ENCODE data around the gene PYGL. TPM values are rescaled to one million over a fixed set of nuclear protein-coding genes. Genes with fewer than 3 reads are reported as not detected.

PYGL gene
- total RNA-seq, 1 donor from 2014 or later: 5.8 TPM

- DNase-seq: no peak
- peaks cover 7% of the 10 kb centered on the region for H3K4me1 ChIP-seq
- H3K27ac ChIP-seq (replicated peaks): no peak overlapping the region
- no peaks in the 10 kb centered on the region for H3K9me3 ChIP-seq (replicated peaks)
- intact Hi-C loops (cut with micrococcal nuclease): no loop called here
- TF ChIP-seq CTCF (IDR thresholded peaks at IDR 0.05; ENCODE audit: borderline replicate concordance): no peak
- no peaks in the 10 kb centered on the region for H3K36me3 ChIP-seq
- H3K4me3 ChIP-seq: no peak overlapping the region
- H3K27me3 ChIP-seq (ENCODE audit: low read depth): peaks cover 76% of the 10 kb centered on the region
Measured at GRCh38 chr14:50874757-50875156, 69.5 kb downstream of the PYGL start.

- no peak for TF ChIP-seq CTCF (IDR thresholded peaks at IDR 0.05; ENCODE audit: borderline replicate concordance)
- DNase-seq: no peak
- peaks cover 7% of the 10 kb centered on the region for H3K4me1 ChIP-seq
- H3K27ac ChIP-seq (replicated peaks): no peak within 1 kb of the TSS
- H3K4me3 ChIP-seq: peak within 1 kb of the TSS; percentile 54
- H3K27me3 ChIP-seq (ENCODE audit: low read depth): peaks cover 75% of the 10 kb centered on the region
- H3K36me3 ChIP-seq: no peaks in the 10 kb centered on the region
- no peaks in the 10 kb centered on the region for H3K9me3 ChIP-seq (replicated peaks)
- intact Hi-C loops (cut with micrococcal nuclease): no loop called here
Measured at GRCh38 chr14:50871914-50872732, 72.2 kb downstream of the PYGL start, which contains the start of gene ABHD12B. TSS of gene ABHD12B (plus strand) at chr14:50872053. CDS start at chr14:50872175, 122 bp downstream.

GRCh38 chr14:50871228-50871627, 73.1 kb downstream of the PYGL start:
- intact Hi-C loops (cut with micrococcal nuclease): no loop called here

GRCh38 chr14:50865391-50866076, 78.7 kb downstream of the PYGL start:
- Histone ChIP-seq H3K4me3 (no peak overlapping the region), H3K27ac (replicated peaks) (no peak overlapping the region), H3K9me3 (replicated peaks) (no peaks in the 10 kb centered on the region), H3K27me3 (ENCODE audit: low read depth) (peaks cover 11% of the 10 kb centered on the region), H3K4me1 (no peaks in the 10 kb centered on the region), H3K36me3 (no peaks in the 10 kb centered on the region)
- intact Hi-C loops (cut with micrococcal nuclease): no loop called here
- TF ChIP-seq CTCF (IDR thresholded peaks at IDR 0.05; ENCODE audit: borderline replicate concordance): no peak
- DNase-seq: no peak

More at GRCh38 chr14:50871228-50871627, 73.1 kb downstream of the PYGL start:
- Histone ChIP-seq H3K4me1 (peaks cover 7% of the 10 kb centered on the region), H3K27me3 (ENCODE audit: low read depth) (peaks cover 66% of the 10 kb centered on the region), H3K9me3 (replicated peaks) (no peaks in the 10 kb centered on the region), H3K27ac (replicated peaks) (no peak overlapping the region), H3K4me3 (no peak overlapping the region), H3K36me3 (no peaks in the 10 kb centered on the region)
- DNase-seq: no peak
- no peak for TF ChIP-seq CTCF (IDR thresholded peaks at IDR 0.05; ENCODE audit: borderline replicate concordance)

- Histone ChIP-seq H3K4me1 (peaks cover 5% of the 10 kb centered on the region), H3K27ac (replicated peaks) (no peak overlapping the region), H3K4me3 (no peak overlapping the region), H3K27me3 (ENCODE audit: low read depth) (peaks cover 5% of the 10 kb centered on the region), H3K36me3 (no peaks in the 10 kb centered on the region), H3K9me3 (replicated peaks) (no peaks in the 10 kb centered on the region)
- no peak for DNase-seq
- intact Hi-C loops (cut with micrococcal nuclease): no loop called here
- no peak for TF ChIP-seq CTCF (IDR thresholded peaks at IDR 0.05; ENCODE audit: borderline replicate concordance)
Measured at GRCh38 chr14:50864946-50865345, 79.3 kb downstream of the PYGL start.
